ENCODE measurements around the gene LMOD1. TPM values are rescaled to one million over a fixed set of nuclear protein-coding genes. Genes with fewer than 3 reads are reported as not detected.

The LMOD1 gene
- total and polyA plus RNA-seq, 2 donors from 2014 or later, result 9.5 to 33.3 TPM

DNA sequence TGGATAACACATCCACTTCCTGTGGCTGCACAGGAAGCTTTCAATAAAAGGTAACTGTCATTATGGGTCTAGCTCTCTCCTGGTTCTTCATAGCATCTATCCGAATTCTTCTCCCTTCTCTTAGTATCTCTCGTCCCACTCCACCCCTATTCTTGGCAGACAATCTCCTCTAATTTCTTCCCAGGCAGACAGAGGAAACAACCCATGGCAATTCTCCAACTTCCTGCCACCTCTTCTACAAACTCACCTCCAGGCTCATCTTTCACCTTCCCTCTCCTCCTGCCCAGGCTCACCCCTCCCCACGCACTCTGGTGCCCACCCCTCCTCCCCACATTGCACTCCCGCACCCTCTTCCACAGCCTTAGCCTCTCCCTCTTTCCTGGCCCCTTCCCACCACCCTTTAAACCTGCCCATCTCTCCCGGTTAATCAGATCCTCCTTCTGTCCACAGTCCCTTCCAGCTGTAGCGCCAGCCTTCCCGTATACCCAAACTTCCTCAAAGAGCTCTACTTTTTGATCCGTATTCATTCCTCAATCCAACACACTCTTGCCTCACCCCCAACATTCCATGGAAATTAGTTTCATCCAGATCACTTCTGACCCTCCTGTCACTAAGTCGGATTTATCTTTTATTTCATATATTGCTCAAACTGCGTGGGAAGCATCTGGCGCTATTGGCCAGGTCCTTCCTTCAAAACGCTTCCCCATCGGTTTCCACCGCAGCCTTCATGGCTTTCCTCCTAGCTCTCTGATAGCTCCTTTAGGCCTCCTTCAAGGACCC lies 31.7 kb downstream of the LMOD1 start:
- H3K27ac ChIP-seq (ENCODE audit: low read depth in 2 of 2, low read length in 2 of 2), result no peak overlapping the region
- no peak for FAIRE-seq

DNA sequence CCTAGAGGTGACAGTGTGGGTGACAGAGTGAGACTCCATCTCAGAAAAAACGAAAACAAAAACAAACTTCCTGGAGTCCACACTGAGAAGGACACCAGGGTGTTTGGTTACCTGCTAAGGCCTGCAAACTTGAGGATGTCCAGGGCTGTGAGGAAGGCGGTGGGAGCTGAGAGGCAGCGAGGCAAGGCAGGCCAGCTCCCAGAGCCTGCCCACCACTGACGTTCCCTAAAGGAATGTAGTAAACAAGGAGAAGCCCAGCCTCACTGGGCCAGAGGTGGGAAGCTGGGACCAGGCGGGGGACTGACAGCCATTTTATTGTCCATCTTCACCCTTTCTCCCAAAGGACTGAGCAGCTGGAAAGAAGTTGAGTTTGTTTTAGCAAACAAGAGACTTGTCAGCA lies 33.5 kb downstream of the LMOD1 start:
- intact Hi-C loops (cut with DNase I), result no loop called here
- Histone ChIP-seq H3K36me3 (ENCODE audit: control insufficient read depth in 2 of 3, insufficient read depth in 3 of 3, low read length in 3 of 3) (no peaks in the 10 kb centered on the region), H3K4me3 (ENCODE audit: low read length in 3 of 3) (no peak overlapping the region), H3K9ac (ENCODE audit: low read length in 3 of 3) (no peak overlapping the region), H3K9me3 (ENCODE audit: control insufficient read depth in 2 of 3, insufficient read depth in 1 of 3, low read length in 3 of 3) (no peaks in the 10 kb centered on the region), H3K27me3 (ENCODE audit: control insufficient read depth, insufficient read depth, low read length) (no peaks in the 10 kb centered on the region), H3K4me1 (ENCODE audit: control insufficient read depth in 2 of 3, insufficient read depth in 2 of 3, low read depth in 1 of 3, low read length in 3 of 3) (peaks cover 0 to 9% (median 8%) of the 10 kb centered on the region in 3 donors), H3K27ac (ENCODE audit: low read depth in 2 of 2, low read length in 2 of 2) (no peak overlapping the region)
- DNase-seq, result peak in 4 of 5 donors; percentile 81 to 88 (median 81)
- FAIRE-seq, result no peak
- TF ChIP-seq, protein P1, sequence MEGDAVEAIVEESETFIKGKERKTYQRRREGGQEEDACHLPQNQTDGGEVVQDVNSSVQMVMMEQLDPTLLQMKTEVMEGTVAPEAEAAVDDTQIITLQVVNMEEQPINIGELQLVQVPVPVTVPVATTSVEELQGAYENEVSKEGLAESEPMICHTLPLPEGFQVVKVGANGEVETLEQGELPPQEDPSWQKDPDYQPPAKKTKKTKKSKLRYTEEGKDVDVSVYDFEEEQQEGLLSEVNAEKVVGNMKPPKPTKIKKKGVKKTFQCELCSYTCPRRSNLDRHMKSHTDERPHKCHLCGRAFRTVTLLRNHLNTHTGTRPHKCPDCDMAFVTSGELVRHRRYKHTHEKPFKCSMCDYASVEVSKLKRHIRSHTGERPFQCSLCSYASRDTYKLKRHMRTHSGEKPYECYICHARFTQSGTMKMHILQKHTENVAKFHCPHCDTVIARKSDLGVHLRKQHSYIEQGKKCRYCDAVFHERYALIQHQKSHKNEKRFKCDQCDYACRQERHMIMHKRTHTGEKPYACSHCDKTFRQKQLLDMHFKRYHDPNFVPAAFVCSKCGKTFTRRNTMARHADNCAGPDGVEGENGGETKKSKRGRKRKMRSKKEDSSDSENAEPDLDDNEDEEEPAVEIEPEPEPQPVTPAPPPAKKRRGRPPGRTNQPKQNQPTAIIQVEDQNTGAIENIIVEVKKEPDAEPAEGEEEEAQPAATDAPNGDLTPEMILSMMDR (IDR thresholded peaks at IDR 0.05; ENCODE audit: borderline replicate concordance, extremely low read depth, insufficient read depth), result no peak

More for the DNA sequence above, 31.7 kb downstream of the LMOD1 start:
- DNase-seq, result no peak
- Histone ChIP-seq H3K9me3 (ENCODE audit: control insufficient read depth in 2 of 3, insufficient read depth in 1 of 3, low read length in 3 of 3) (no peaks in the 10 kb centered on the region), H3K4me3 (ENCODE audit: low read length in 3 of 3) (no peak overlapping the region), H3K36me3 (ENCODE audit: control insufficient read depth in 2 of 3, insufficient read depth in 3 of 3, low read length in 3 of 3) (no peaks in the 10 kb centered on the region), H3K9ac (ENCODE audit: low read length in 3 of 3) (no peak overlapping the region), H3K27me3 (ENCODE audit: control insufficient read depth, insufficient read depth, low read length) (no peaks in the 10 kb centered on the region), H3K4me1 (ENCODE audit: control insufficient read depth in 2 of 3, insufficient read depth in 2 of 3, low read depth in 1 of 3, low read length in 3 of 3) (peaks cover 0 to 9% (median 8%) of the 10 kb centered on the region in 3 donors)
- TF ChIP-seq, protein P1 (IDR thresholded peaks at IDR 0.05; ENCODE audit: borderline replicate concordance, extremely low read depth, insufficient read depth), result no peak
- intact Hi-C loops (cut with DNase I), result no loop called here

DNA sequence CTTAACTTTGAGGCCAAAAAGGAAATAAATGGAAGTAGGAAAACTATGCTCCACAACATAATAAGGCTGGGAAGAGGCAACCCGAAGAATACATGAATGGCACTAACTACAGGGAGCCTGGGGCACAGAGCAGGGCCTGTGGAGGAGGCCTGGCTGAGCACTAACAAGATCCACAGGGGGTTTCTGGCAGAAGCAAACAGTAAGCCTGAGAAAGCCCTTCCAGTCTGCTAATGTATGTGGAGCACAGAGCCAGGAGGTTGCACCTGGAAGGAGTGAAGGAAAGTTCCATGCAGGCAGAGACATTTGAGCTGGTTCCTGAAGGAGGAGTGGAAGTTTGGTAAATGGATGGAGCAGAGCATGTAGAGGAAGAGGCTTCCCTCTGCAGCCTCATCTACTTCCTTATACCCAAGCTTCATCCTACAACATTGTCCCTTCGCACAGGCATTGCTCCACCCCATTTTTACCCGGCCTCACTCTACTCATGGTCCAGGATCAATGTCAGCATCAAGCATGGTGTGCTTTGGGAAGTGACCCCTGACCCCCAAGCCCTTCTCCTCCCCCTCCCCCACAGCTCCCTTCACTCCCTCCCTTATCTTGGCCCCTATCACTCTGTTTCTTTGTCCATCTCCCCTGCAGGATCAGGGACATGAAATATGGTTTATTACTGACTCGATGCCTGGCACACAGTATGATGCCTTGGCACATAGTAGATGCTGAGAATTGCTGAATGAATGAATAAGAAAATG lies 34.3 kb downstream of the LMOD1 start:
- TF ChIP-seq, protein P1 (IDR thresholded peaks at IDR 0.05; ENCODE audit: borderline replicate concordance, extremely low read depth, insufficient read depth), result no peak
- peaks cover 0 to 5% (median 3%) of the 10 kb centered on the region in 3 donors for H3K4me1 ChIP-seq (ENCODE audit: control insufficient read depth in 2 of 3, insufficient read depth in 2 of 3, low read depth in 1 of 3, low read length in 3 of 3)
- no peaks in the 10 kb centered on the region for H3K27me3 ChIP-seq (ENCODE audit: control insufficient read depth, insufficient read depth, low read length)
- no peaks in the 10 kb centered on the region for H3K36me3 ChIP-seq (ENCODE audit: control insufficient read depth in 2 of 3, insufficient read depth in 3 of 3, low read length in 3 of 3)
- no peak overlapping the region for H3K9ac ChIP-seq (ENCODE audit: low read length in 3 of 3)
- FAIRE-seq, result no peak
- H3K27ac ChIP-seq (ENCODE audit: low read depth in 2 of 2, low read length in 2 of 2), result no peak overlapping the region
- no peak for DNase-seq
- intact Hi-C loops (cut with DNase I), result no loop called here
- H3K4me3 ChIP-seq (ENCODE audit: low read length in 3 of 3), result no peak overlapping the region
- no peaks in the 10 kb centered on the region for H3K9me3 ChIP-seq (ENCODE audit: control insufficient read depth in 2 of 3, insufficient read depth in 1 of 3, low read length in 3 of 3)
